Measurements from ENCODE around the gene LOXHD1.

Gene LOXHD1

DNA sequence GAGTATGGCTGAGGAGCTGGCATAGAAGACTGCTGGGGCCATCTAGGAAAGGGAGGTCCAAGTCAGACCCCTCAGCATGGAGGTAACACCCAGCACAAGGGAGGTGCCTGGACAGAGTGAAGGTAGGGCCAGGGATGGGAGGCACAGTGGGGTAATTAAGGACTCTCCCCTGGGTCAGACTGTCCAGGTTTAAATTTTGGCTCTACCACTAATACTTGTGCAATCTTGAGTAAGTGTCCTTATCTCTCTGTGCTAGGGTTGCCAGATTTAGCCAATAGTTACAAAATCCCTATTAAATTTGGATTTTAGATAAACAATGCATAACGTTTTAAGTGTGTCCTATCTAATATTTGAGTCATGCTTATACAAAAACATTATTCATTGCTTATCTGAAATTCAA lies 109.5 kb downstream of the LOXHD1 start:
- Histone ChIP-seq H3K9ac (ENCODE audit: low read depth, low read length) (no peak overlapping the region), H3K9me3 (ENCODE audit: control insufficient read depth, insufficient read depth, low read length) (no peaks in the 10 kb centered on the region), H3K4me1 (ENCODE audit: insufficient read depth, low read length) (no peaks in the 10 kb centered on the region), H3K36me3 (ENCODE audit: insufficient read depth, low read length) (no peaks in the 10 kb centered on the region)

DNA sequence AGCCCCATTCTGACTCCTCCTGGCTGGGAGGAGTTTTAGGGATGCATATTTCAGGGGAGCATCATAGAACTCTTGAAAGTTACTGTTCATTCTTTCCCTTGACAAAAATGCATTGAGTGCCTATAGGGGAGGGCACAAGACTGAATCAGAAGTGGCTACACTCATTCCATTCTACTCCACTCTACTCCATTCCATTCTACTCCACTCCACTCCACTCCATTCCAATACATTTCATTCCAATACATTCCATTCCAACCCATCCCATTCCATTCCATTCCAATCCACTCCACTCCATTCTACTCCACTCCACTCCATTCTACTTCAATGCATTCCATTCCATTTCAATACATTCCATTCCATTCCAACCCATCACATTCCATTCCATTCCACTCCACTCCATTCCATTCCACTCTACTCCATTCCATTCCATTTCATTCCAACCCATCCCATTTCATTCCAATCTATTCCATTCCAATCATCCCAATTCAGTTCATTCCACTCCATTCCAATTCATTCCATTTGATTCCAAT lies 110.8 kb downstream of the LOXHD1 start:
- H3K4me1 ChIP-seq (ENCODE audit: insufficient read depth, low read length) = no peaks in the 10 kb centered on the region
- no peak overlapping the region for H3K9ac ChIP-seq (ENCODE audit: low read depth, low read length)
- H3K9me3 ChIP-seq (ENCODE audit: control insufficient read depth, insufficient read depth, low read length) = no peaks in the 10 kb centered on the region
- no peaks in the 10 kb centered on the region for H3K36me3 ChIP-seq (ENCODE audit: insufficient read depth, low read length)

GRCh38 chr18:46542545-46542944 lies 114.5 kb downstream of the LOXHD1 start:
- H3K9ac ChIP-seq (ENCODE audit: low read depth, low read length) = no peak overlapping the region

GRCh38 chr18:46541626-46542189 lies 115.3 kb downstream of the LOXHD1 start:
- no peaks in the 10 kb centered on the region for H3K9me3 ChIP-seq (ENCODE audit: control insufficient read depth, insufficient read depth, low read length)
- H3K9ac ChIP-seq (ENCODE audit: low read depth, low read length) = no peak overlapping the region
- no peaks in the 10 kb centered on the region for H3K4me1 ChIP-seq (ENCODE audit: insufficient read depth, low read length)
- H3K36me3 ChIP-seq (ENCODE audit: insufficient read depth, low read length) = no peaks in the 10 kb centered on the region

More at GRCh38 chr18:46542545-46542944, 114.5 kb downstream of the LOXHD1 start:
- H3K9me3 ChIP-seq (ENCODE audit: control insufficient read depth, insufficient read depth, low read length) = no peaks in the 10 kb centered on the region
- no peaks in the 10 kb centered on the region for H3K4me1 ChIP-seq (ENCODE audit: insufficient read depth, low read length)
- H3K36me3 ChIP-seq (ENCODE audit: insufficient read depth, low read length) = no peaks in the 10 kb centered on the region

DNA sequence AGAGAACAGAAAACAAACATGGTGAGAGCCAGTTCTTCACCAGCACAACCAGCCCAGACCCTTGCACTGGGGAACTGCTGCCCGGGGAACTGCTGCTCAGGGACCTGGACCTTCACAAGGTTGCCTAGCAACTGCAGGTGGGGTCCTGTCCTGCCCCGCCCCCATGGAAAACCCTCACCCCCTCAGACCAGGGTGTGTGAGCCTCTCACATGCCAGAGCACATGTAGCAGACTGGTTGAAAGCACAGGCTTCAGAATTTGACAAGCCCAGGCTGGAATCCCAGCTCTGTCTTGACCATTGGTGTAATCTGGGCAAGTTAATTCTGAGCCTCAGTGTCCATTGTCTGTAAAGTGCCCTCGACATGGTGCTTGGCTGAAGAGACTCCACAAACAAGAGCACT lies 118.6 kb downstream of the LOXHD1 start:
- no peaks in the 10 kb centered on the region for H3K36me3 ChIP-seq (ENCODE audit: insufficient read depth, low read length)
- no peak overlapping the region for H3K9ac ChIP-seq (ENCODE audit: low read depth, low read length)
- no peaks in the 10 kb centered on the region for H3K4me1 ChIP-seq (ENCODE audit: insufficient read depth, low read length)
- H3K9me3 ChIP-seq (ENCODE audit: control insufficient read depth, insufficient read depth, low read length) = no peaks in the 10 kb centered on the region

DNA sequence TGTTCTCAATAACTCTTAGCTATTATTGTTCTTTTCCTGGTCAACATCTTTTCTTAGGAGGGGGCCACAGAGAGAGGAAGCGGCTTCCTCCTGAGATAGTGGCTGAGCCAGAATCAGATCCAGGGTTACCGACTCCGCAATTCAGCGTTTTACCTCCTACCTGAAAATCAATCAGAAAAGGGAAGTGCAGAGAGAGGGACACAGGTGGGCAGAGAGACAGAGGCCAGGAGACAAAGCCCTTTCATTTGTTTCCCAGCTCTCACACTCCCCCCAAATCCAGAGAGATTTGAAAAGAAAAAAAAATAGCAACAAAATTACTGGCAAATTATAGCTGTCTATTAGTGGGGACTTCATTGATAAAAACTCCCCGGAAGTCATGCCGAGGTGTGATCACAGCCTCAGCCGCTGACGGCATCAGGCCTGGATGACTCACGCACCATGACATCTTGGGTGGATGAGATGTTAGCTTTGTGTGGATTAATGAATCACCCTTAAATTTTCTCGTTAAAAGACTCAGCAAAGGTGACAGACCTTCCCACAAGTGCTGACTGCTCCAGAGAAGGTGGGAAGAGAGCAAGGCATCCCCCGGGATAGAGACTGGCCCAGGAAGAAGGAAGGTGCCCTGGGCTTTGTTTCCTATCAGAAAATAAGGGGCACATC lies 120.7 kb downstream of the LOXHD1 start:
- no peaks in the 10 kb centered on the region; the same call in 1 of the 2 replicates for H3K36me3 ChIP-seq (ENCODE audit: insufficient read depth, low read length)
- no peaks in the 10 kb centered on the region for H3K4me1 ChIP-seq (ENCODE audit: insufficient read depth, low read length)
- no peaks in the 10 kb centered on the region for H3K9me3 ChIP-seq (ENCODE audit: control insufficient read depth, insufficient read depth, low read length)
- no peak overlapping the region for H3K9ac ChIP-seq (ENCODE audit: low read depth, low read length)

DNA sequence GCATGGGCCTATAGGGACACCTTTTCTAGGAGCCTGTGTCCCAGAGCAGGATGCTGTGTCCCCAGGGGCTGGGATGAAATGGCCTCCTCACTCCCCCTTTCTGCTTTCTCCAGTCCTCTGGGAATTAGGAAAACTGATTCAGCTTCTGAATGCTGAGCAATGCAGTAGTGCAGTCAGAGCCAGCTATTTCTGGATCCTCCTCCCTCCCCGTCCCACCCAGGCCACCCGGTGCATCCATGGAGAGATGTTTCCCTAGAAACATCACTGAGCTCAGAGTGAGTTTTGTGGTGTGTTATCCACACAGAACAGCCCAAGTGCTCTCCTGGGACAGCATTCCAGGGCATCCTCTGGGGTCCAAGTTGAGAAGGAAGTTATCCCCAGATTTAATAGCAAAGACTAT lies 125.5 kb downstream of the LOXHD1 start:
- H3K9me3 ChIP-seq (ENCODE audit: control insufficient read depth, insufficient read depth, low read length) = no peaks in the 10 kb centered on the region
- no peaks in the 10 kb centered on the region; the same call in 1 of the 2 replicates for H3K36me3 ChIP-seq (ENCODE audit: insufficient read depth, low read length)
- H3K9ac ChIP-seq (ENCODE audit: low read depth, low read length) = no peak overlapping the region
- no peaks in the 10 kb centered on the region for H3K4me1 ChIP-seq (ENCODE audit: insufficient read depth, low read length)

DNA sequence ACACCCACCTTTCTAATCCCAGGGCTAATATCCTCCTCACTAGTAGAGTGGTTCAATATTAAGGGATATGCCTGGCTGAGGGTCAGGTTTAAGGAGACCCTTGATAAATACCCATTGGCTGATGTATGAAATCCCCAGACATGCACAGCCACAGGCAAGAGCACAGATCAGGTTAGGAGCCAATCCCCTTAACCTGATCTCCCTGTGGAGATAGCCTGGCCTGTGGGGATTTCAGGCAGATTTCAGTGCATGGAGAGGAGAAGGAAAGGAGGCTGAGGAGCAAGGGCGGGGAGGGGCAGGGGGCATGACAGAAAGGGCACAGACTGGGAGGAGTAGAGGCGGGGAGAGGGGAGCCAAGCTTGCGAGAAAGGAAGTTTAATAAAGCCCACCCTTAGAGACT lies 129.0 kb downstream of the LOXHD1 start:
- Histone ChIP-seq H3K9ac (ENCODE audit: low read depth, low read length) (no peak overlapping the region), H3K36me3 (ENCODE audit: insufficient read depth, low read length) (no peaks in the 10 kb centered on the region; the same call in 1 of the 2 replicates), H3K9me3 (ENCODE audit: control insufficient read depth, insufficient read depth, low read length) (no peaks in the 10 kb centered on the region), H3K4me1 (ENCODE audit: insufficient read depth, low read length) (no peaks in the 10 kb centered on the region)

DNA sequence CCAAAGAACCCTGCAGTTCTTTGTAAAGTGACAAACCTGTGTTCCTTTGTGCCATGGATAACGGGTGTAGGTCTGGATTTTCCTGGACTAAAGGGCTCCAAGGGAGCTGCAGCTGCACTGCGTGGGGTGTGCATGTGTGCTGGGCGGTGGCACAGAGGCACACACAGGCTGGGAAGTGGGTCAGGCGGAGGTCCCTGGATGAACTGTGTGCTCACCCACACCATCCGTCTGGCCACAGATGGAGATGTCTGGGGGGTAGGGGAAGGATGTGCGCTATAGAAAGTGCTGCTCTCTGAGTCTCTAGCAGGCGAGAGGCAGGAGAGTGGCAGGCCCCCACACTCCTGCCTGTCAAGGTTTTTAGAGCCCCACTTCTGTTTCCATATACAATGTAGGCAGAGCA lies 137.2 kb downstream of the LOXHD1 start:
- no peaks in the 10 kb centered on the region for H3K36me3 ChIP-seq (ENCODE audit: insufficient read depth, low read length)
- no peaks in the 10 kb centered on the region for H3K4me1 ChIP-seq (ENCODE audit: insufficient read depth, low read length)
- no peak overlapping the region for H3K9ac ChIP-seq (ENCODE audit: low read depth, low read length)
- H3K9me3 ChIP-seq (ENCODE audit: control insufficient read depth, insufficient read depth, low read length) = no peaks in the 10 kb centered on the region

- Histone ChIP-seq H3K9me3 (ENCODE audit: control insufficient read depth, insufficient read depth, low read length) (no peaks in the 10 kb centered on the region), H3K36me3 (ENCODE audit: insufficient read depth, low read length) (no peaks in the 10 kb centered on the region), H3K4me1 (ENCODE audit: insufficient read depth, low read length) (no peaks in the 10 kb centered on the region), H3K9ac (ENCODE audit: low read depth, low read length) (no peak overlapping the region)
These were observed 138.6 kb downstream of the LOXHD1 start for GRCh38 chr18:46518438-46518837.

- Histone ChIP-seq H3K9me3 (ENCODE audit: control insufficient read depth, insufficient read depth, low read length) (no peaks in the 10 kb centered on the region; the same call in 1 of the 2 replicates), H3K4me1 (ENCODE audit: insufficient read depth, low read length) (no peaks in the 10 kb centered on the region), H3K9ac (ENCODE audit: low read depth, low read length) (no peak overlapping the region), H3K36me3 (ENCODE audit: insufficient read depth, low read length) (no peaks in the 10 kb centered on the region)
These were observed 140.5 kb downstream of the LOXHD1 start for GRCh38 chr18:46516555-46516954.

DNA sequence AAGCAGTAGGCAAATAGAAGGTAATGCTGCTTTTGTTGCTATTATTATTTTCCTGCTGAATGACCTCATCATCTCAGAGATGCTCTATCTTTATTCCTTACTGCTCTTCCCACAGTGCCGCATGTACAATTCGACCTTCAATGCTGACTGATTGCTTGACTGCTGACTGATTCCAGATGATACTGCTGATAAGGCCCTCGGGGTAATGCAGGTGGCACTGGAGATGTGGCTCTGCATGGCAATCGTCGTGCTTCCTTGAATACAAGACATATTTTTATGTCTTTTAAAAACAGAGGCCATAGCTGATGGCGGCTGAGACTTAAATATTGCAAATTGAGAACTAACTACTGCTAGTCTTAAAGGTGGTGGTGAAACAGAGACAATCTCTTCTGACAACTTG lies 146.6 kb downstream of the LOXHD1 start:
- H3K4me1 ChIP-seq (ENCODE audit: insufficient read depth, low read length) = no peaks in the 10 kb centered on the region
- no peaks in the 10 kb centered on the region for H3K36me3 ChIP-seq (ENCODE audit: insufficient read depth, low read length)
- no peak overlapping the region for H3K9ac ChIP-seq (ENCODE audit: low read depth, low read length)
- no peaks in the 10 kb centered on the region; the same call in 1 of the 2 replicates for H3K9me3 ChIP-seq (ENCODE audit: control insufficient read depth, insufficient read depth, low read length)

DNA sequence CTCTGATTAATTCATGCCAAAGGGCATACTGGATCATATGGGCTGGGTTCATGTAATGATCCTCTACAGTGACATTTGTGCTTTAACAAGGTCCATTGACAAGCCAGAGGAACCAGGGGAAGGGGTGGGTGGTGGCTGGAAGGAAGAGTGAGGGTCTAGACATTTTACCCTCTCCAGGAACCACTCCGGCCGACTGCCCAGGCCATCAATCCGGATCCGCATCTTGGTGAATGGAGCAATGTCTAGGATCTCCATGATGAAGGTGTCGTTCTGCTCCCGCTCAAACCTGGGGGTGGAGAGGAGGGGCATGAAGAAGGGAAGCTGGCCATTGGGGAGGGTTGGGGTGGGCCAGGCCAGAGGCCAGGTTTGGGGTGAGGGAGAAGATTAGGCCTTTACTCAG lies 147.5 kb downstream of the LOXHD1 start:
- Histone ChIP-seq H3K4me1 (ENCODE audit: insufficient read depth, low read length) (no peaks in the 10 kb centered on the region), H3K36me3 (ENCODE audit: insufficient read depth, low read length) (no peaks in the 10 kb centered on the region), H3K9me3 (ENCODE audit: control insufficient read depth, insufficient read depth, low read length) (no peaks in the 10 kb centered on the region; the same call in 1 of the 2 replicates), H3K9ac (ENCODE audit: low read depth, low read length) (no peak overlapping the region)

DNA sequence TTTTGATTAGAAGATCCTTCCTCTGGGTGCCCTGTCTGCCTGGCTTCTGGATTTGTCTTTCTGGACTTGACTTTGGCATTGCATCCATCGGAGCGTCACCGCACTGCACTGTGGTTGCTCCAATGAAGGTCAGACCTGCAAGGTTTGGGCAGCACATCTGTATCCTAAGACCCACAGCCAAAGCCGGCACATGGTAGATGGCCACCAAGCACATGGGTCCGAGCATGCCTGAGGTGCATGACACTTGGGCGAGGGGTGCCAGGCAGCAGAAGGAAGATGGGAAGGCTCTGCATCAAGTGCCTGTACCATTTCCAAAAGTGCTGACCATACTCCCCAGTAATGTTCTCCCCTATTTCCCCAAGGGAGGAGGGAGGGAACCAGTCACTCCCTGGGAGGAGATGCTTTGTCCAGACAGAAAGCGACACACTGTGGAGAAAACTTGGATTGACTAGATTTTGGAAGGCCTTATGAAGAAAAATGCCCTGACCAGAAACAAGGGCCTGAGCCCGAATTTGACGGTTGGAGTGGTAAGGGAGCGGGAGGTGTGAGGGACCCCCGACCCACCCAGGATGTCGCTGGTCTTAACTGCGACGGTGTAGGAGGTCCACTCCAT lies 149.9 kb downstream of the LOXHD1 start:
- H3K4me1 ChIP-seq (ENCODE audit: insufficient read depth, low read length) = no peaks in the 10 kb centered on the region
- no peaks in the 10 kb centered on the region for H3K36me3 ChIP-seq (ENCODE audit: insufficient read depth, low read length)
- no peaks in the 10 kb centered on the region for H3K9me3 ChIP-seq (ENCODE audit: control insufficient read depth, insufficient read depth, low read length)
- no peak overlapping the region for H3K9ac ChIP-seq (ENCODE audit: low read depth, low read length)

- H3K9me3 ChIP-seq (ENCODE audit: control insufficient read depth, insufficient read depth, low read length) = no peaks in the 10 kb centered on the region
- H3K4me1 ChIP-seq (ENCODE audit: insufficient read depth, low read length) = no peaks in the 10 kb centered on the region
- H3K36me3 ChIP-seq (ENCODE audit: insufficient read depth, low read length) = no peaks in the 10 kb centered on the region
- no peak overlapping the region for H3K9ac ChIP-seq (ENCODE audit: low read depth, low read length)
These were observed 154.6 kb downstream of the LOXHD1 start for GRCh38 chr18:46502444-46502843.
